ENCODE data around the gene GABARAPL2. TPM values are rescaled to one million over a fixed set of nuclear protein-coding genes. Genes with fewer than 3 reads are reported as not detected.

GABARAPL2 gene
- total and polyA plus RNA-seq, 12 donors: 58.2 to 262 (median 229) TPM

DNA sequence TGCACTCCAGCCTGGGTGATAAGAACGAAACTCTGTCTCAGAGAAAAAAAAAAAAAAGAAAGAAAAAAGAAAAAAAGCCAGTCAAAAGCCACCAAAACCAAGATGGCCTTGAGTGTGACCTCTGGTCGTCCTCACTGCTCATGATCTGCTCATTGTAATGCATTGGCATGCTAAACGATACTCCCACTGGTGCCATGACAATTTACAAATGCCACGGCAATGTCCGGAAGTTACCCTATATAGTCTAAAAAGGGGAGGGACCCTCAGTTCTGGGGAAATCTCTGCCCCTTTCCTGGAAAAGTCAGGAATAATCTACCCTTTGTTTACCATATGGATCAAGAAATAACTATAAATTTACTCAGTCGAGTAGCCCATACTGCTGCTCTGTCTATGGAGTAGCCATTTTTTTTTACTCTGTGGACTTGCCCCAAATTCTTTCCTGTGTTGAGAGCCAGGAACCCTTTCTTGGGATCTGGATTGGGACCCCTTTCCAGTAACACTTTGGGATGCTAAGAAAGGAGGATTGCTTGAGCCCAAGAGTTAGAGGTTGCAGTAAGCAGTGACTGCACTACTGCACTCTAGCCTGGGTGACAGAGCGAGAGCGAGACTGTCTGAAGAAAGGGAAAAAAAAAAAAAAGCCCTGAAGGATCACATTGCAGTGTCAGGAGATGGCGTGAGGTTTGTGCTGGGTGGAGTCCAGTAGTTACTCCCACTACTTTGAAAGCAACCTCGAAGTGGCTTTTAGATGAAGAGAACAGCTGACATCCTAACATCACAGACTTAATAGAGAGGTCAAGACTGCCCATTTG, 6.4 kb upstream of the GABARAPL2 start:
- Histone ChIP-seq H3K27ac (peak overlapping the region in 2 of 10 donors; percentile 23 to 58), H3K4me1 (peaks cover 2 to 19% (median 10%) of the 10 kb centered on the region in 9 donors), H3K27me3 (no peaks in the 10 kb centered on the region), H3K36me3 (no peaks in the 10 kb centered on the region), H3K4me3 (no peak overlapping the region), H3K9me3 (no peaks in the 10 kb centered on the region)
- 61 to 64% methylated on average over 10 of the region's 10 CpGs for WGBS, 2 donors
- ATAC-seq (peak in 1 of 8 donors; percentile 18), DNase-seq (peak in 1 of 2 donors; percentile 53)
- intact Hi-C loops (cut with DNase I): loop anchor here in 5 of 10 donors (5.0 to 10.0 kb wide), 4 partner anchors 42 to 88 kb away; partner anchors contain the start of genes ADAT1 (in 3 of the 5), KARS1 (in 1 of the 5) and TERF2IP (in 1 of the 5)
- TF ChIP-seq, protein P1, sequence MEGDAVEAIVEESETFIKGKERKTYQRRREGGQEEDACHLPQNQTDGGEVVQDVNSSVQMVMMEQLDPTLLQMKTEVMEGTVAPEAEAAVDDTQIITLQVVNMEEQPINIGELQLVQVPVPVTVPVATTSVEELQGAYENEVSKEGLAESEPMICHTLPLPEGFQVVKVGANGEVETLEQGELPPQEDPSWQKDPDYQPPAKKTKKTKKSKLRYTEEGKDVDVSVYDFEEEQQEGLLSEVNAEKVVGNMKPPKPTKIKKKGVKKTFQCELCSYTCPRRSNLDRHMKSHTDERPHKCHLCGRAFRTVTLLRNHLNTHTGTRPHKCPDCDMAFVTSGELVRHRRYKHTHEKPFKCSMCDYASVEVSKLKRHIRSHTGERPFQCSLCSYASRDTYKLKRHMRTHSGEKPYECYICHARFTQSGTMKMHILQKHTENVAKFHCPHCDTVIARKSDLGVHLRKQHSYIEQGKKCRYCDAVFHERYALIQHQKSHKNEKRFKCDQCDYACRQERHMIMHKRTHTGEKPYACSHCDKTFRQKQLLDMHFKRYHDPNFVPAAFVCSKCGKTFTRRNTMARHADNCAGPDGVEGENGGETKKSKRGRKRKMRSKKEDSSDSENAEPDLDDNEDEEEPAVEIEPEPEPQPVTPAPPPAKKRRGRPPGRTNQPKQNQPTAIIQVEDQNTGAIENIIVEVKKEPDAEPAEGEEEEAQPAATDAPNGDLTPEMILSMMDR (IDR thresholded peaks at IDR 0.05): no peak

DNA sequence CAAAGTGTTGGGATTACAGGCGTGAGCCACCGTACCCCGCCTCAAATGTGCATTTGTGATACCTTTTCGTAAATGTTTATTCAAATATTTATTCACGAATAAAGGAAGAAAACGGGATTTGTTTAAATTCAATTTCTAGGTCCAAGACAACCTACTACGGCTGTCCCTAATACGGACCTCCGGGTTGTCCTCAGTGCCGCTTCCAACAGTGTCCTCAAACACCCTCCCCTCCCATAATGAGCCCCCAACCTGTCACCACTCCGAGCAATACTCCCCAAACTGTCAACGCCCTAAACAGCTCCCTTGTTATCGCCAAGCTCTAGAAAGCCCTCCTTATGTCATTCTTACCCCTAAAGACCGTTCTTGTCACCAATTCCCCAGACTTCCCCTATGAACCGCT, 539 bp upstream of the GABARAPL2 start:
- DNase-seq: no peak
- Histone ChIP-seq H3K27me3 (no peaks in the 10 kb centered on the region), H3K27ac (peak overlapping the region in 9 of 10 donors; percentile 73 to 95 (median 90)), H3K4me1 (peaks cover 24 to 52% (median 49%) of the 10 kb centered on the region in 9 donors), H3K4me3 (peak overlapping the region; percentile 88 to 100 (median 96)), H3K9me3 (no peaks in the 10 kb centered on the region), H3K36me3 (peaks cover 0 to 34% (median 23%) of the 10 kb centered on the region in 9 donors)
- intact Hi-C loops (cut with DNase I): loop anchor here in 6 of 10 donors (1.0 to 10.0 kb wide), 3 partner anchors 10 to 59 kb away; partner anchors contain the start of gene ADAT1 (in 5 of the 6)
- TF ChIP-seq, protein P1 (IDR thresholded peaks at IDR 0.05): no peak
- peak in 6 of 8 donors; percentile 10 to 35 (median 24) for ATAC-seq
- WGBS, 2 donors: 20 to 21% methylated on average over 15 of the region's 15 CpGs

DNA sequence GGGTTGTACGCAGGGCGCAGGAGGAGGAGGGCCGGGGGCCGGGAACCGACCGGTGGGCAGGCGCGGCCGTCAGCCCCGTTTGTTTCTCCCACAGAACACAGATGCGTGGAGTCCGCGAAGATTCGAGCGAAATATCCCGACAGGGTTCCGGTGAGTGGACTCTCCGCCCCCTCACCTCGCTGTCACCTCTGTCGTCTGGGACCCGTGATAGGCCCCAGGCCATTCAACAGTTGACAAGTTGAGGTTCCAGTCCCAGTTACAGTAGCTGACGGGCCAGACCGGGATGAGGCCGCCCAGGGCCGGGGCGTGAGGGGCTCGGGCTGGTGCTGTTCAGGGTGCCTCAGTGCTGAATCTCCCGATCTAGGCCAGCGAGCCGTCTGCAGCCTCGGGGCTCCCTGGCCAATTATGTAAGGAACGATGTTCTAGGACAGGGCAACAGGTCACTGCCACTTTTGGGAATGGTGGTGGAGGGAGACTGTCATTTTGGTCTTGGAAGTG, 628 bp downstream of the GABARAPL2 start:
- DNase-seq: no peak
- Histone ChIP-seq H3K4me1 (peaks cover 32 to 64% (median 60%) of the 10 kb centered on the region in 9 donors), H3K4me3 (peak overlapping the region; percentile 88 to 100 (median 96)), H3K27me3 (no peaks in the 10 kb centered on the region), H3K27ac (peak overlapping the region; percentile 73 to 95 (median 90)), H3K9me3 (no peaks in the 10 kb centered on the region), H3K36me3 (peaks cover 0 to 46% (median 35%) of the 10 kb centered on the region in 9 donors)
- TF ChIP-seq, protein P1 (IDR thresholded peaks at IDR 0.05): no peak
- ATAC-seq: peak in 7 of 8 donors; percentile 2 to 48 (median 4)
- intact Hi-C loops (cut with DNase I): loop anchor here in 6 of 10 donors (1.0 to 10.0 kb wide), 3 partner anchors 12 to 58 kb away; partner anchors contain the start of gene ADAT1 (in 5 of the 6)
- WGBS, 2 donors: 0 to 2% methylated on average over 32 of the region's 32 CpGs

DNA sequence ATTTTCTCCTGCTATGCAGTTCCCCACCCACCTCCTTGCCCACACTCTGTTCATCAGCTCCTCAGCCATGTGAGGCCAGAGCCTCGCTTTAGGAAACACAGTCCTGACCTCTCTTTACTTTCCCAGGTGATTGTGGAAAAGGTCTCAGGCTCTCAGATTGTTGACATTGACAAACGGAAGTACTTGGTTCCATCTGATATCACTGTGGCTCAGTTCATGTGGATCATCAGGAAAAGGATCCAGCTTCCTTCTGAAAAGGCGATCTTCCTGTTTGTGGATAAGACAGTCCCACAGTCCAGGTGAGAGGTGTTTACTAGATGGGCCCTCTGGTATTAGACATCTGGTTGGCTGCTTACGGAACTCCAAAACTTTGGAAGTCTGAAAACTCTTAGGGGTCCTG, 1.7 kb downstream of the GABARAPL2 start:
- no peak for DNase-seq
- H3K36me3 ChIP-seq: peaks cover 0 to 57% (median 46%) of the 10 kb centered on the region in 9 donors
- intact Hi-C loops (cut with DNase I): loop anchor here in 7 of 10 donors (2.0 to 10.0 kb wide), 4 partner anchors 21 to 57 kb away; partner anchors contain the start of gene ADAT1 (in 5 of the 7)

More for the DNA sequence above, 1.7 kb downstream of the GABARAPL2 start:
- H3K27ac ChIP-seq: peak overlapping the region in 7 of 10 donors; percentile 6 to 93 (median 89)
- no peaks in the 10 kb centered on the region for H3K27me3 ChIP-seq
- H3K9me3 ChIP-seq: no peaks in the 10 kb centered on the region
- ATAC-seq: no peak
- whole genome bisulfite sequencing, 2 donors: 77 to 80% methylated on average over 4 of the region's 4 CpGs
- TF ChIP-seq, protein P1 (IDR thresholded peaks at IDR 0.05): no peak
- H3K4me1 ChIP-seq: peaks cover 34 to 75% (median 69%) of the 10 kb centered on the region in 9 donors
- H3K4me3 ChIP-seq: peak overlapping the region in 6 of 10 donors; percentile 88 to 100 (median 92)

All from heart right ventricle (tissue), 16 donors.